WI38 (cell line): ENCODE measurements around the gene HERPUD2.
A peak's percentile ranks its signal among the peaks of the same experiment; 100 is the strongest.

Experiments
- H3K4me3 ChIP-seq: 2 replicates; pipeline ENCODE4 v1.5.1; 2011; ENCODE audit warnings: low read depth, mild to moderate bottlenecking, control low read depth, low read length
- TF ChIP-seq, protein P1 (sequence below): IDR thresholded peaks from 2 replicates; pipeline ENCODE4 v1.5.1; 2012; ENCODE audit warnings: low read depth, mild to moderate bottlenecking, control low read depth, low read length

Gene HERPUD2, protein sequence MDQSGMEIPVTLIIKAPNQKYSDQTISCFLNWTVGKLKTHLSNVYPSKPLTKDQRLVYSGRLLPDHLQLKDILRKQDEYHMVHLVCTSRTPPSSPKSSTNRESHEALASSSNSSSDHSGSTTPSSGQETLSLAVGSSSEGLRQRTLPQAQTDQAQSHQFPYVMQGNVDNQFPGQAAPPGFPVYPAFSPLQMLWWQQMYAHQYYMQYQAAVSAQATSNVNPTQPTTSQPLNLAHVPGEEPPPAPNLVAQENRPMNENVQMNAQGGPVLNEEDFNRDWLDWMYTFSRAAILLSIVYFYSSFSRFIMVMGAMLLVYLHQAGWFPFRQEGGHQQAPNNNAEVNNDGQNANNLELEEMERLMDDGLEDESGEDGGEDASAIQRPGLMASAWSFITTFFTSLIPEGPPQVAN

DNA sequence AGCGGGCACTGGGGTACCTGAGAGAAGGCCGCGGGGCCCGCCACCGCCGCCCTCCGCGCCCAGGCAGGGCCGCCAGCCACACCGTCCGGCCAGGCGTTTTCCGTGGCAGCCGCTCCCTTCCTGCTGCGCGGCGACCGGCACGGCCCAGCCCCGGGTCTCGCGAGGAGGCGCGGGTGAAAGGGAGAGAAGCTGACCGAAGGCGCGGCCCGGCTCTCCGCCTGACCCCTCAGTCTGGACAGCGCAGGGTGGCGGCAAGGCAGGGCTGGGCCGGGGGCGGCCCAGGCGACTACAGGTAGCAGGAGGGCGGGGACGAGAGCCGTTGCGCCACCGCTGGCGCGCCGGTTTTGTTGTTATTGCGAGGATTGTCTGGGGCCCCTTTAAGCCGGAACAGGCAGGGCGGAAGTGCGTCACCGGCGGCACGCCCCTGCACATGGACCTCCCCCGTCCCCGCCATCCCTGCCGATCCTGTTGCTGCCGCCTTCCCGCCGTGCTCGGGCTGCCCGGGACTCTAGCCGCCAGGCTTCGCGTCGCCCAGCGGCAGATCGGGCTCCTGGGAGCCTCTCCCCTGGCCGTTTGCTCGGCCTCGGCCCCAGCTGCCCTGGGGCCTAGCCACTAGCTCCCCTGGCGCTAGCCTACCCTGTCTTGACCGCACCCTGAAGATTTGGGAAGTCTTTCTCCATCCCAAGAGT is at the start of gene HERPUD2:
TSS of gene HERPUD2 (minus strand) at position 352 of the 689 bp plus-strand sequence. CDS start 805 bp downstream, outside the sequence.
- H3K4me3 ChIP-seq = peak within 1 kb of the TSS; percentile 97
- TF ChIP-seq, protein P1, sequence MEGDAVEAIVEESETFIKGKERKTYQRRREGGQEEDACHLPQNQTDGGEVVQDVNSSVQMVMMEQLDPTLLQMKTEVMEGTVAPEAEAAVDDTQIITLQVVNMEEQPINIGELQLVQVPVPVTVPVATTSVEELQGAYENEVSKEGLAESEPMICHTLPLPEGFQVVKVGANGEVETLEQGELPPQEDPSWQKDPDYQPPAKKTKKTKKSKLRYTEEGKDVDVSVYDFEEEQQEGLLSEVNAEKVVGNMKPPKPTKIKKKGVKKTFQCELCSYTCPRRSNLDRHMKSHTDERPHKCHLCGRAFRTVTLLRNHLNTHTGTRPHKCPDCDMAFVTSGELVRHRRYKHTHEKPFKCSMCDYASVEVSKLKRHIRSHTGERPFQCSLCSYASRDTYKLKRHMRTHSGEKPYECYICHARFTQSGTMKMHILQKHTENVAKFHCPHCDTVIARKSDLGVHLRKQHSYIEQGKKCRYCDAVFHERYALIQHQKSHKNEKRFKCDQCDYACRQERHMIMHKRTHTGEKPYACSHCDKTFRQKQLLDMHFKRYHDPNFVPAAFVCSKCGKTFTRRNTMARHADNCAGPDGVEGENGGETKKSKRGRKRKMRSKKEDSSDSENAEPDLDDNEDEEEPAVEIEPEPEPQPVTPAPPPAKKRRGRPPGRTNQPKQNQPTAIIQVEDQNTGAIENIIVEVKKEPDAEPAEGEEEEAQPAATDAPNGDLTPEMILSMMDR = no peak

DNA sequence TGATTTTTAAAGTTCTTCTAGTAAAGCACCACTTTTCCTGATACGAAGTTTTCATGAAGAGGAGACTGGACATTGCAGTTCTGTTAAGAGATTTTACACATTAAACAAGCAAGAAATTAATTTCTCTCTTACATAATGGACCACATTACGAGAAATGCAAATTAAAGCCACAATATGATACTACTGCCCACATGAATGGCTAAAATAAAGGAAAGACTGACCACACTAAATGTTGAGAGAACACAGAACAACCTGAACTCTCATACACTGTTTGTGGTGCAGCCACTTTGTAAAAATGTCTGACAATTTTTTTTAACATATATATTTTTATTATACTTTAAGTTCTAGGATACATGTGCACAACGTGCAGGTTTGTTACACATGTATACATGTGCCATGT is 44.0 kb upstream of the HERPUD2 start:
- no peak overlapping the region for H3K4me3 ChIP-seq
- TF ChIP-seq, protein P1 = no peak

DNA sequence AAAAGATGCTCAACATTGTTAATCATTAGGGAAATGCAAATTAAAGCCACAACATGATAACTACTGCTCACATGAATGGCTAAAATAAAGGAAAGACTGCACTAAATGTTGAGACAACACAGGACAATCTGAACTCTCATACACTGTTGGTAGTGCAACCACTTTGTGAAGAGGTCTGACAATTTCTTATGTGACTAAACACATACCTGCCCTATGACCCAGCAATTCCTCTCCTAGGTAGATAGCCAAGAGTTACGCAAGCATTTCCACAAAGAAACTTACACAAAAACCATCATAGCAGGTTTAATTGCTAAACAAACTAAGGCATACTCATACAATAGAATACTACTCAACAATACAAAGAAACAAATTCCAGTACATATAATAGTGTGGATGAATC is 41.8 kb upstream of the HERPUD2 start:
- TF ChIP-seq, protein P1 = no peak
- no peak overlapping the region for H3K4me3 ChIP-seq

DNA sequence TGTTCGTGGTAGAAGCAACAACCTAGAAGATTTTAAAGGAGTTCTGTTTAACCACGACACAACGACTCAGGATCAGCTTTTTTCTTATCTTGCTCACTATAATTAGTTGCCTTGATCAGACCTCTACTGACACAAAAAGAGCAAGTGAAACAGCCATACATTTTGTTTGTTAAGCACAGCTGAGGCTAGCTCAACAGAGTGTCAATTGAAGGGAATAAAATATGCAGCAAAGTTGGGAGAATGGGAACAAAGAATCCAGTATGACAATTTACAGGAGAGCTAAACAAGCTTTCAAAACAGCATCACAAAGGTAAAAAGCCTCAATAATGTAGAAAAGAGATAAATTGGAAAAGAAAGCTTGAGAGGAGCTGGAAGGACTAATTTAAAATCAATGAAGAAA is 40.5 kb upstream of the HERPUD2 start:
- H3K4me3 ChIP-seq = no peak overlapping the region
- TF ChIP-seq, protein P1 = no peak

DNA sequence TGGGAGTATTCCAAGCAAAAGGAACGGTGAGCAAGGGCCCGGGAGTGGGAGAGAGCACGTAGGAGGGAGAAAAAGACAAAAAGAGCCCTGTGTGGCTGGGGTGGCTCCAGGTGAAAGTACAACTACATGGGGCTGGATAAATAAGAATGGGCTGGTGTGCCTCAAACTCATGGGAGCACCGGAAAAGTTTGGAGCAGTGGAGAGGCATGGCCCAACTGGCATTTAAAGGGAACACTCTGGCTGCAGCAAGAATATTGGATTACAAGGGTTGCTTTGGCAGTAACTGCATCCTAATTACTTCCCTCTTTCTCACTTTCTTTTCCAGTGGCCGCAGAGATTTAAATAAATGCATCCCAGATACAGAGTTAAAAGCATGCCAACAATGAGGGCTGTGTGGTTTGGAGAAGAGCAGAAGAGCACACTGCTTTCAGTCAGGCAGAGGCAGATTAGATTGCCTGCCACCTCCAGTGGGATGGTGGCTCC is 39.1 kb upstream of the HERPUD2 start:
- TF ChIP-seq, protein P1 = no peak
- H3K4me3 ChIP-seq = no peak overlapping the region

DNA sequence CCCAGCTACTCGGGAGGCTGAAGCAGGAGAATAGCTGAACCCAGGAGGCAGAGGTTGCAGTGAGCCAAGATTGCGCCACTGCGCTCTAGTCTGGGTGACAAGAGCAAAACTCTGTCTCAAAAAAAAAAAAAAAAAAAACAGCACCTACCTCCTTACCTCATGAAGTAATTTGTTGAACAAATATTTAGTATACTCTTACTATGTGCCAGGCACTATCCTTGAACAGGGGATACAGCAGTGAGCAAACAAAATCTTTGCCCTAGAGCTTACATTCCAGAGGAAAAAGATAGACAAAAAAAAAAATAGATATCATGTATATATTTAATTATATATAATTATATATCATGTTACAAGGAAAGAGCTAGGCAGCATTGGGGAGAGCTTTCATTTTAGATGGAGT is 36.4 kb upstream of the HERPUD2 start:
- TF ChIP-seq, protein P1 = no peak
- H3K4me3 ChIP-seq = no peak overlapping the region
